OCI-LY1 (cell line): ENCODE measurements around the gene KCTD20.

ENCODE experiments used
- CTCF ChIP-seq: fragments of 200-600 bp; sonication (generic), shearing (Covaris generic); IDR thresholded peaks from 2 replicates; pipeline ENCODE4 v1.5.1; 2017; ENCODE audit warnings: mild to moderate bottlenecking, antibody characterized with exemption, low read length, moderate library complexity, mixed read lengths
- EZH2 ChIP-seq: fragments of 200-600 bp; sonication (generic), shearing (Covaris generic); IDR thresholded peaks from 2 replicates; pipeline ENCODE4 v1.8.0; 2017; ENCODE audit warnings: borderline replicate concordance, mixed run types, mild to moderate bottlenecking, antibody characterized with exemption, low read length, moderate library complexity, mixed read lengths

- no peak for TF ChIP-seq EZH2
- no peak for TF ChIP-seq CTCF
Observed at GRCh38 chr6:36467625-36468024, 24.8 kb downstream of the KCTD20 start.
